ENCODE data around the gene HIVEP3.

The HIVEP3 gene

DNA sequence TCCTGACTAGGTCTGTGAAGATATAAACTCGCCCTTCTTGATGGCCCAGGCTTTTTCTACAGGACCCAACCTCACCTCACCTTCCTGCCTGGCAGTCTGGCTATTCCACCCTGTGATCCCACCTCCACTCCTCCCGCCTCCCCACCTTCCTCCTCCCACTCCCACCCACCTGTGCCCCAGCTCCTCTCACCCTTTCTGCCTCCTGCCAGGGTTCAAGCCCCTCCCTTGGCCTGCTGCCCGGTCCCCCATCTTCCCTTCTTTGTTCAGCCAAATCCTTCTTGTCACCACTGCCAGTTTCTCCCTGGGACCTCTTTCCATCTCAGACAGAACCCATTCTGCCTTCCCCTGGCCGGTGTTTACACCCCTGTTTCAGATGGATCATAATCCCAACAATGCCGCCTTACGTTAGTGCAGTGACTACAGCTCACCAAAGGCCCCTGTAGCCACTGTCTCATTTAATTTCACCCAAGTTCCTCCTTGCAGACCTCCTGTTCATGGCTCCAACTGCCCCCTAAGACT lies 306.7 kb downstream of the HIVEP3 start:
- DNase-seq (ENCODE audit: low read depth): no peak

- no peak for DNase-seq (ENCODE audit: low read depth)
These were observed 307.4 kb downstream of the HIVEP3 start for GRCh38 chr1:41611068-41611931.

GRCh38 chr1:41610361-41610760 lies 308.4 kb downstream of the HIVEP3 start:
- DNase-seq (ENCODE audit: low read depth): no peak

GRCh38 chr1:41609166-41609883 lies 309.4 kb downstream of the HIVEP3 start:
- DNase-seq (ENCODE audit: low read depth): no peak

GRCh38 chr1:41608211-41608610 lies 310.5 kb downstream of the HIVEP3 start:
- DNase-seq (ENCODE audit: low read depth): no peak

GRCh38 chr1:41607808-41608207 lies 310.9 kb downstream of the HIVEP3 start:
- DNase-seq (ENCODE audit: low read depth): no peak

DNA sequence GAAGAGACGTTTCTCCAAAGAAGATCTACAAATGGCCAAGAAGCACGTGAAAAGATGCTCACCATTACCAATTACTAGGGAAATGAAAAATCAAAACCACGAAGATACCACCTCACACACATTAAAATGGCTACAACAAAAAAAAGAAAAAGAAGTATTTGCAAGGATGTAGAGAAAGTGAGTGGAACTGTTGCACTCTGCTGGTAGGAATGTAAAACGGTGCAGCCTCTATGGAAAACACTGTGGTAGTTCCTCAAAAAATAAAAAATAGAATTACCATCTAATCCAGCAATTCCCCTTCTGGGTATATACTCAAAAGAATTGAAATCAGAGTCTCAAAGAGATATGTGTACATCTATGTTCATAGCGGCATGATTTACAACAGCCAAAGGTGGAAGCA lies 318.8 kb downstream of the HIVEP3 start:
- no peak for DNase-seq (ENCODE audit: low read depth)

- DNase-seq (ENCODE audit: low read depth): no peak
These were observed 320.4 kb downstream of the HIVEP3 start for GRCh38 chr1:41598325-41598724.

DNA sequence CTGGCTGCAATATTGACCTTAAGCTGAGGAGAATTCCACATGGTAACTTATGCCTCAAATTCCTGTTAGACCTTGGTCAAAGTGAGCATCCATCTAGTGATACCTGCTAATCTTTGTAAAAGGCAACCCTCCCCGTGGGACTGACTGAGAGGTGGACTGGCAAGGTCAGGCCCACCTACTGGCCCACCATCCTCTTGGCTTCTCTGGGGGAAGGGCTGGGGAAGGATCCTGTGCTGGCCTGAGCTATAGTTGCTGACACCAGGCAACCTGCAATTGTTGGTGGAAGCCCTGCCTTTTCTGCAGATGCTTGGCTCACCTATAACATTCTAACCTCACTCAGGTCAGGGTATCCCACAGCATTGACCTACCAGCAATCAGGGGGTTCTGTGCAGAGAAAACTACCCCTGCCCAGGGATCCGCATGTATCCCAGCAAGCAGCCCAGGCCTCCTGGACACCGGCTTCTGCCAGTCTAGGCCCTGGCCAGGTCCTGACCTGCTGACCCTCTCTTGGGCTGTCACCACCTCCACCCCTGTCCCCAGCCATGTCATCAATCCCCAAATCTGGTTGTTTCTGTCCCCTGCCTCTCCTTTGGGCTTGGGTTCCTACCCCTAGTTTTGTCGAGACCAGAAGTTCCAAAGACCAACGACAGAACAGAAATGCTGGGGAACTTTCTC lies 326.1 kb downstream of the HIVEP3 start:
- no peak for DNase-seq (ENCODE audit: low read depth)

GRCh38 chr1:41591891-41592290 lies 326.8 kb downstream of the HIVEP3 start:
- no peak for DNase-seq (ENCODE audit: low read depth)

GRCh38 chr1:41590331-41590730 lies 328.4 kb downstream of the HIVEP3 start:
- DNase-seq (ENCODE audit: low read depth): no peak

DNA sequence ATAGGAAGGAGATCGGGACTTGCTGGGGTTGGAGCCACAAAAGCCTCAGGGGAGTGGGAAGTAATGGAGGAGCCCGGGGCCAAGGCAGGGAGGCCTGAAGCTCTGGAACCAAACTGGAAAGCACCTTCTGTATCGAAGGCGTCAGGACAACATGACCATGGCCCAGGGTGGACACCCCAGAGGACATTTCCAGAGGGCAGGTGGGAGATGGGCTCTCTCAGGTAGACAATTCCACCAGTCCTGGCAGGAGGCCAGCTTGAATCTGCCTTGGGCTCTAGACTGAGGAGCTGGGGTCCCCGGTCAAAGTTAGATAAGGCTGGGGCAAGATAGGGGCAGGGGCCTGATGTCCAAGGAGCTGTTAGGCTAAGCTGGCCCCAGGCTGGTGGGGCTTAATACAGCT lies 329.3 kb downstream of the HIVEP3 start:
- no peak for DNase-seq (ENCODE audit: low read depth)

- no peak for DNase-seq (ENCODE audit: low read depth)
These were observed 330.3 kb downstream of the HIVEP3 start for GRCh38 chr1:41588334-41588875.

- no peak for DNase-seq (ENCODE audit: low read depth)
These were observed 330.9 kb downstream of the HIVEP3 start for GRCh38 chr1:41587791-41588190.

GRCh38 chr1:41586230-41586629 lies 332.5 kb downstream of the HIVEP3 start:
- DNase-seq (ENCODE audit: low read depth): no peak

GRCh38 chr1:41583658-41584547 lies 334.8 kb downstream of the HIVEP3 start:
- DNase-seq (ENCODE audit: low read depth): no peak

DNA sequence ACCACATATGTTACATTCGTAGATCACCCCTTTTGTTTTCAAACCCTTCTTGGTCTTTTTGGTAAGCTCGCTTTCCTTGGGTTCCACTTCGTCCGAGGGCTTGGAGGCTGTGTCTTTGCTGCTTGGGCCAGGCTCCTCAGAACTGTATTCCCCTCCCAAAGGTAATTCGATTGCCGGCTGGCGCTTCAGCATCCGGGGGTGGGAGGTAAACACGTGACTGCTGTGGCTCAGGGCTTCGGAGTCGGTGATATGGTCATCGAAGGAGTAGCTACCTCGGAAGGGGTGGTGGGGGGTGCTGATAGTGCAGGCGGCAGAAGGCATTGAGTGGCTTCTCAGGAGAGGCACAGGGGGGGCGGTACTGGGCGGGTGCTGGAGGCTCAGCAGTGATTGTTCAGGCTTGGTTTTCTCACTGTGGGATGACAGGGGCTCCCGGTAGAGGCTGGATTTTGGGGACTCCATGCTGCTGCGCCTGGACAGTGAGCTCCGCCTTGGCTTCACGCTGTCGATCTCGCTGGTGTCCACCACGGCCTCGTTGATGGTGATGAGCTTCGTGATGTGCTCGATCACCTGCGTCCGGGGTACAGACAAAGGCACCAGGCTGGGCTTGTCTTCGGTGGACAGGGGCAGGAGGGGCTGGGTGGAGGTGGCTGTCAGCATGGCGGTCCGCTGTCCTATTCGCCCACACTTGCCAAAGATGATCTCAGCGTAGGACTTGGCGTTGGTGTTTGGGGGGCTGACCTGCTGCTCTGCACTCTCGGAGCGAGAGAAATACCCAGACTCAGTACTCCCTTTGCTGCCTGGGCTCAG lies 335.7 kb downstream of the HIVEP3 start:
- DNase-seq (ENCODE audit: low read depth): no peak

DNA sequence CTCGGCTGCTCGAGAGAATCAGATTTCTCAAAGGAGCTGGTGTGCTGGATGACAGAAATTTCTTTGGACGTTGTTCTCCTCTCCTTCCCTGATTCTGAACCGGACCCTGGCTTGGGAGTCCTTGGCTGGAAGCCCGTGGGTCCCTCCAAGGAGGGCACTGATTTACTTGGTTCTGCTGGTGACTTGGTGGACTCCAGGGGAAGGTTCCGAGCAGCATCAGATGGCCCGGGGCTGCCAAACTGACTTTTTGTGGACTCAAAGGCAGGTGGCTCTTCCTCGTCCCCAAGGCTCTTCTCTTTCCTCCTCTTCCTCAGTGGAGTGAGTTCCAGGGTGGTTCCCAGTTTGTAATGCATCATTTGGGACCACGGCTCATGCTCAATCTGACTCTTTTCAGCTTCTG lies 336.4 kb downstream of the HIVEP3 start:
- DNase-seq (ENCODE audit: low read depth): no peak

DNA sequence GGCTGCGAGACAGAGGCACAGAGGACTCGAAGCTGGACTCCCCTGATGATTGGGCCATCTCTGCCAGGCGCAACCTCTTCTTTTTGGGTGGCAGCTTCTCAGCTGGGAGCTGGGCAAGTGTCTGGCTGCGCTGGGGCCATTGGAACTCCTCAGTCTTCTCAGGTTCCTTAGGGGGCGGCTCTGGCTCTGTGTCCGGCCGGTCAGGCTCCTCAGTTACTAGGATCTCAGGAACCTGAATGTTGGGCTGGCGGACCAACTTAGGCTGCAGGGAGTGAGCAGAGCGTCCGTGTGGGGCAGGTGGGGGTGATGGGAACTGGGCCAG lies 336.8 kb downstream of the HIVEP3 start:
- no peak for DNase-seq (ENCODE audit: low read depth)

DNA sequence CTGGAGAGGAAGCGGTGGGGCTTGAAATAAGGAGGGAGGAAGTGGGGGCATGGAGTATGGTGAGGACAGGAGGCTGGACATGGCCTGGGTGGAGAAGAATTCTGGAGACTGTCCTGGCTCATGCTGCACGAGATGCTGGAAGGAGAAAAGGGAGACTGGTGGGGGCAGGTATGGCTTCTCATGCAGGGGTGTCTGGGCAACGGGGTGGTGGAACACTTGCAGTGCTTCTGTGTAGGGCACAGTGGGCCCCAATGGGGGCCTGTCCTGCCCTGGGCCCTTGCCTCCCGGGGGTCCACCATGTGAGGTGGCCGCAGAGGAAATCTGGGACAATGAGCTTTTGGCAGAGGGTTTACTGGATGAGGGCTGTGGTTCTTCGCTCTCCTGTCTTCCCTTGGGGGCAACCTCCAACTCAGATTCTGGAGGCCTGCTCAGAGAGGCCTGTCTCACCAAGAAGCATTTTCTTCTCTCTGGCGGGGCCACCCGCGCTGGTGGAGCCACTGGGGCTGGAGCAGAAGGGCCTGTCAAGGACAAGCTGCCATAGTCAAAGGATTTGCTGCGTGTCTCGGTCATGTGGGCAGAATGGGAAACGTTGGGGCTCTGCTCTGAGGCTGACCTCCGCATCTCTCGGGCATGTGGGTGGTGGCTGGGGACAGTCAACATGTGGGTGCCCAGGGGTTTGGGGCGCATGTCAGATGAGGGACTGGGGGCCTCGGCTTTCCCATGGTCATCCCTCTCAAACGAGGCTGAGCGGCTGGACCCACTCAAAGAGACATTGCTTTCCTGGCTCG lies 337.3 kb downstream of the HIVEP3 start:
- no peak for DNase-seq (ENCODE audit: low read depth)

Data from activated T-helper 9 cell treated with anti-CD3 and anti-CD28 coated beads, Interleukin-2, amount 50 U/mL, for 16 hours (primary cell).